T-helper 1 cell treated with Interleukin-12 subunit alpha and Interleukin-12 subunit beta and Interleukin-4 antibody, amounts not matched to agents 30 ng/mL and 1 ng/mL, for 36 hours (primary cell): ENCODE measurements around the gene PNKP. TPM values are rescaled to one million over a fixed set of nuclear protein-coding genes. Genes with fewer than 3 reads are reported as not detected.

ENCODE experiments used
- intact Hi-C: fragments of 100-400 bp; cut with micrococcal nuclease; formaldehyde crosslinking; loops from one replicate; pipeline ENCODE4 v1.15.1; 2024
- total RNA-seq: library from RNA; stranded (reverse); gene quantifications from 2 replicates; pipeline ENCODE4 v1.2.3, GENCODE V29; 2022

PNKP gene
- total RNA-seq, 1 donor from 2014 or later, result 178 TPM

GRCh38 chr19:49860336-49861102 lies 6.9 kb downstream of the PNKP start:
- intact Hi-C loops, result no loop called here

- intact Hi-C loops, result no loop called here
Observed at GRCh38 chr19:49859682-49860335, 7.6 kb downstream of the PNKP start.

GRCh38 chr19:49858088-49858985 lies 9.0 kb downstream of the PNKP start:
- intact Hi-C loops, result no loop called here

- intact Hi-C loops, result no loop called here
Observed at GRCh38 chr19:49857838-49858087, 9.6 kb downstream of the PNKP start.

GRCh38 chr19:49857061-49857837 lies 10.1 kb downstream of the PNKP start:
- intact Hi-C loops, result no loop called here

- intact Hi-C loops, result no loop called here
Observed at GRCh38 chr19:49856574-49857021, 10.8 kb downstream of the PNKP start.

- intact Hi-C loops, result no loop called here
Observed at GRCh38 chr19:49855676-49856573, 11.5 kb downstream of the PNKP start.

GRCh38 chr19:49855277-49855675 lies 12.1 kb downstream of the PNKP start:
- intact Hi-C loops, result no loop called here

- intact Hi-C loops, result no loop called here
Observed at GRCh38 chr19:49854378-49855263, 12.8 kb downstream of the PNKP start.

- intact Hi-C loops, result no loop called here
Observed at GRCh38 chr19:49853852-49854377, 13.5 kb downstream of the PNKP start.

GRCh38 chr19:49852631-49853126 lies 14.7 kb downstream of the PNKP start:
- intact Hi-C loops, result no loop called here

- intact Hi-C loops, result loop anchor here (2.0 kb wide), 1 partner anchor 39 kb away; no protein-coding TSS in a partner anchor
Observed at GRCh38 chr19:49851456-49852259, 15.7 kb downstream of the PNKP start.

- intact Hi-C loops, result loop anchor here (1.0 to 2.0 kb wide), 7 partner anchors 19 to 84 kb away; partner anchors contain the start of genes AKT1S1, ATF5, FUZ and NUP62
Observed at GRCh38 chr19:49850487-49851342, 16.7 kb downstream of the PNKP start, which contains the start of gene PTOV1. PTOV1 (plus strand) TSS chr19:49851159.

- intact Hi-C loops, result loop anchor here (1.0 to 2.0 kb wide), 7 partner anchors 19 to 84 kb away; partner anchors contain the start of genes AKT1S1, ATF5, FUZ and NUP62
Observed at GRCh38 chr19:49850221-49850486, 17.2 kb downstream of the PNKP start.

- intact Hi-C loops, result loop anchor here (1.0 to 2.0 kb wide), 7 partner anchors 20 to 83 kb away; partner anchors contain the start of genes AKT1S1, ATF5, FUZ and NUP62
Observed at GRCh38 chr19:49849433-49850220, 17.7 kb downstream of the PNKP start.

GRCh38 chr19:49848938-49849337 lies 18.4 kb downstream of the PNKP start:
- intact Hi-C loops, result no loop called here
